H1 (cell line): ENCODE measurements around the gene TBL1Y. TPM values are rescaled to one million over a fixed set of nuclear protein-coding genes. Genes with fewer than 3 reads are reported as not detected.

Experiments
- ATF2 ChIP-seq: IDR thresholded peaks from 2 replicates; pipeline ENCODE4 v1.6.1; 2012; ENCODE audit warnings: low read length, inconsistent platforms
- CEBPB ChIP-seq: IDR thresholded peaks from 2 replicates; pipeline ENCODE4 v1.6.1; 2012; ENCODE audit warnings: low read depth, low read length
- GTF2F1 ChIP-seq: IDR thresholded peaks from 2 replicates; pipeline ENCODE4 v1.6.1; 2012; ENCODE audit warnings: low read depth, low read length, improper control_type of control experiment, borderline replicate concordance
- SP4 ChIP-seq: IDR thresholded peaks from 2 replicates; pipeline ENCODE4 v1.6.1; 2012; ENCODE audit warnings: low read length, inconsistent platforms
- YY1 ChIP-seq: IDR thresholded peaks from 2 replicates; pipeline ENCODE4 v1.6.1; 2011; ENCODE audit warnings: low read depth, mild to moderate bottlenecking, low read length
- polyA plus RNA-seq, 7 experiments: library from polyadenylated mRNA; depleted of rRNA in 3 of 7; stranded (reverse) in 5 of 7; unstranded in 2 of 7; fragments of >200 nt in 5 of 7; fragments of 200-250 nt in 2 of 7; gene quantifications; 1 replicate in 5 of 7; 2 replicates in 1 of 7; 4 replicates in 1 of 7; pipeline versions ENCODE4 v1.2.1 to v1.2.3, GENCODE V29; 2011 to 2013; ENCODE audit warnings: missing spikeins in 2 of 7, mixed read lengths in 2 of 7
- total RNA-seq: library from RNA; stranded (reverse); fragmentation: NEBNext Ultra II Directional; extraction: Animal tissue kit (Norgen Biotek cat#: 25700); gene quantifications from 2 replicates; pipeline ENCODE4 v1.2.1, GENCODE V29; 2021

The TBL1Y gene
- total and polyA plus RNA-seq, 2 of the 8 experiments (the other 6 are each of a cell fraction or from before 2014, with no cell fraction given), result 2.5 to 4.2 TPM

- TF ChIP-seq ATF2 (no peak), YY1 (no peak), SP4 (no peak), CEBPB (no peak), GTF2F1 (no peak)
These were observed 214.9 kb downstream of the TBL1Y start (continued) for GRCh38 chrY:7125136-7126056.
